GM23248 (cell line): ENCODE results near the gene TENT5A.

ENCODE experiments used
- EZH2 ChIP-seq: fragments of 200-600 bp; sonication (generic); IDR thresholded peaks from 2 replicates; pipeline ENCODE4 v1.6.1; 2018; ENCODE audit warnings: antibody characterized with exemption, mild to moderate bottlenecking; ENCODE audit not compliant: insufficient read depth, poor library complexity, severe bottlenecking
- EZH2phosphoT487 ChIP-seq: fragments of 200-600 bp; sonication (generic); IDR thresholded peaks from 2 replicates; pipeline ENCODE4 v1.6.1; 2018; ENCODE audit warnings: antibody characterized with exemption, moderate library complexity, mild to moderate bottlenecking, low read depth; ENCODE audit not compliant: insufficient read depth

DNA sequence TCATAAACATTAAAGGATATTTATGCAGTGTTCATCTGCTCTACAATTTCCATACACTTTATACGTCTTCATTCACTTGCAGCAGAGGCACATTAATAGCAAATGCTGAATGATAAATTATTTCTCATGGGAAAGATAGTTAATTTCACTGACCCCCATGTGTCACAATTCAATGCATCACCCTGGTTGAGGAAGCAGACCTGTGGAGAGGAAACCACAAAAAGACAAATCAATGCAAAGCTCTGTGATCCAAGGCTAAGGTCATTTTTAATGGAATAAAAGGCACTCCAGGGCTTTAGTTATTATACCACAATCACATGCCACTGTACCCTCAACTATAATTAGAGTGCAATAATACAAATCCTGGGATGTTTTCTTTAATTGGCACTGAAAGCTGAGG, 40.3 kb upstream of the TENT5A start:
- TF ChIP-seq EZH2 (no peak), EZH2phosphoT487 (no peak)
